HEK293 (cell line): Measurements from ENCODE around the gene LZIC.
A peak's percentile ranks its signal among the peaks of the same experiment; 100 is the strongest.

Source experiments
- CTCF ChIA-PET: fragments of 350-600 bp; formaldehyde crosslinking; extraction: SDS; loops from one replicate; lab custom pipeline; 2021; ENCODE audit warnings: antibody characterized with exemption; lab: Yijun Ruan, JAX
- POLR2A ChIA-PET: fragments of 300-600 bp; formaldehyde crosslinking; extraction: SDS; loops from one replicate; lab custom pipeline; 2020; ENCODE audit warnings: antibody characterized with exemption, inconsistent platforms; lab: Yijun Ruan, JAX
- H3K27ac ChIP-seq: fragments of 200-500 bp; sonication (Bioruptor generic); 2 replicates; pipeline ENCODE4 v1.5.1; 2014; ENCODE audit warnings: low read depth, low read length, control low read depth, inconsistent platforms; ENCODE audit errors: extremely low read depth
- H3K36me3 ChIP-seq, 2 experiments: fragments of 200-500 bp in 1 of 2; sonication (Bioruptor generic) in 1 of 2; 1 replicate in 1 of 2; 2 replicates in 1 of 2; pipeline ENCODE4 v1.5.1; 2014 to 2017; ENCODE audit warnings: inconsistent platforms in 2 of 2, low read length in 2 of 2; ENCODE audit not compliant: control insufficient read depth in 2 of 2, insufficient read depth in 1 of 2
- H3K4me1 ChIP-seq: fragments of 200-500 bp; sonication (Bioruptor generic); 2 replicates; pipeline ENCODE4 v1.5.1; 2014; ENCODE audit warnings: mild to moderate bottlenecking, low read length, inconsistent platforms; ENCODE audit not compliant: control insufficient read depth, insufficient read depth
- H3K4me3 ChIP-seq: 2 replicates; pipeline ENCODE4 v1.5.1; 2011; ENCODE audit warnings: low read depth, mild to moderate bottlenecking, control low read depth, low read length, moderate library complexity
- H3K9me3 ChIP-seq: fragments of 200-500 bp; sonication (Bioruptor generic); 2 replicates; pipeline ENCODE4 v1.5.1; 2014; ENCODE audit warnings: low read depth, low read length, inconsistent platforms; ENCODE audit not compliant: control insufficient read depth, insufficient read depth
- ATF2 ChIP-seq: fragments of 450-650 bp; formaldehyde crosslinking; IDR thresholded peaks from 2 replicates; pipeline ENCODE4 v1.5.1; 2016; ENCODE audit warnings: missing biosample characterization, missing genetic modification characterization, low read depth
- BCL11B ChIP-seq: fragments of 450-650 bp; formaldehyde crosslinking; IDR thresholded peaks from 2 replicates; pipeline ENCODE4 v1.5.1; 2016; ENCODE audit warnings: low read depth, missing biosample characterization, missing genetic modification characterization
- IKZF3 ChIP-seq: fragments of 450-650 bp; IDR thresholded peaks from 2 replicates; pipeline ENCODE4 v1.5.0; 2018; ENCODE audit warnings: missing biosample characterization, mild to moderate bottlenecking, missing genetic modification characterization, moderate library complexity
- INSM2 ChIP-seq: fragments of 450-650 bp; formaldehyde crosslinking; IDR thresholded peaks from 2 replicates; pipeline ENCODE4 v1.5.1; 2016; ENCODE audit warnings: missing biosample characterization, missing genetic modification characterization
- OSR2 ChIP-seq: fragments of 450-650 bp; formaldehyde crosslinking; IDR thresholded peaks from 2 replicates; pipeline ENCODE4 v1.5.1; 2016; ENCODE audit warnings: missing biosample characterization, missing genetic modification characterization
- SCRT1 ChIP-seq: fragments of 450-650 bp; formaldehyde crosslinking; IDR thresholded peaks from 2 replicates; pipeline ENCODE4 v1.5.1; 2016; ENCODE audit warnings: missing biosample characterization, missing genetic modification characterization, borderline replicate concordance
- ZBTB21 ChIP-seq: fragments of 450-650 bp; formaldehyde crosslinking; IDR thresholded peaks from 2 replicates; pipeline ENCODE4 v1.5.1; 2017; ENCODE audit warnings: missing biosample characterization, missing genetic modification characterization
- ZBTB6 ChIP-seq: fragments of 450-650 bp; formaldehyde crosslinking; IDR thresholded peaks from 2 replicates; pipeline ENCODE4 v1.5.1; 2017; ENCODE audit warnings: missing biosample characterization, missing genetic modification characterization
- ZNF174 ChIP-seq: fragments of 450-650 bp; formaldehyde crosslinking; IDR thresholded peaks from 2 replicates; pipeline ENCODE4 v1.5.0; 2017; ENCODE audit warnings: missing biosample characterization, mild to moderate bottlenecking, missing genetic modification characterization
- ZNF214 ChIP-seq: fragments of 450-650 bp; formaldehyde crosslinking; IDR thresholded peaks from 2 replicates; pipeline ENCODE4 v1.5.1; 2017; ENCODE audit warnings: missing biosample characterization, mild to moderate bottlenecking, missing genetic modification characterization, borderline replicate concordance
- ZNF221 ChIP-seq: fragments of 450-650 bp; formaldehyde crosslinking; IDR thresholded peaks from 2 replicates; pipeline ENCODE4 v1.5.1; 2017; ENCODE audit warnings: missing biosample characterization, missing genetic modification characterization, borderline replicate concordance
- ZNF24 ChIP-seq: fragments of 450-650 bp; formaldehyde crosslinking; IDR thresholded peaks from 2 replicates; pipeline ENCODE4 v1.5.1; 2016; ENCODE audit warnings: missing biosample characterization, missing genetic modification characterization
- ZNF248 ChIP-seq: fragments of 450-650 bp; formaldehyde crosslinking; IDR thresholded peaks from 2 replicates; pipeline ENCODE4 v1.5.1; 2017; ENCODE audit warnings: missing biosample characterization, missing genetic modification characterization
- ZNF394 ChIP-seq: fragments of 450-650 bp; formaldehyde crosslinking; IDR thresholded peaks from 2 replicates; pipeline ENCODE4 v1.5.1; 2016; ENCODE audit warnings: missing biosample characterization, missing genetic modification characterization, mild to moderate bottlenecking, moderate library complexity, borderline replicate concordance
- ZNF449 ChIP-seq: fragments of 450-650 bp; formaldehyde crosslinking; IDR thresholded peaks from 2 replicates; pipeline ENCODE4 v1.5.1; 2017; ENCODE audit warnings: missing biosample characterization, mild to moderate bottlenecking, missing genetic modification characterization, moderate library complexity
- ZNF518A ChIP-seq: fragments of 450-650 bp; formaldehyde crosslinking; conservative IDR thresholded peaks from 2 replicates; pipeline ENCODE4 v1.5.1; 2016; ENCODE audit warnings: low read depth, missing biosample characterization, missing genetic modification characterization
- ZNF529 ChIP-seq: fragments of 450-650 bp; formaldehyde crosslinking; IDR thresholded peaks from 2 replicates; pipeline ENCODE4 v1.5.1; 2017; ENCODE audit warnings: missing genetic modification characterization, missing biosample characterization; ENCODE audit not compliant: insufficient replicate concordance
- ZNF639 ChIP-seq: fragments of 450-650 bp; formaldehyde crosslinking; IDR thresholded peaks from 2 replicates; pipeline ENCODE4 v1.5.1; 2016; ENCODE audit warnings: missing biosample characterization, missing genetic modification characterization
- ZNF677 ChIP-seq: fragments of 450-650 bp; IDR thresholded peaks from 2 replicates; pipeline ENCODE4 v1.5.0; 2018; ENCODE audit warnings: missing biosample characterization, mild to moderate bottlenecking, missing genetic modification characterization, moderate library complexity
- ZNF701 ChIP-seq: fragments of 450-650 bp; formaldehyde crosslinking; IDR thresholded peaks from 2 replicates; pipeline ENCODE4 v1.5.1; 2016; ENCODE audit warnings: missing biosample characterization, missing genetic modification characterization
- ZNF76 ChIP-seq: fragments of 450-650 bp; formaldehyde crosslinking; IDR thresholded peaks from 2 replicates; pipeline ENCODE4; 2016; ENCODE audit warnings: low read depth, missing biosample characterization, missing genetic modification characterization, borderline replicate concordance

Gene LZIC

GRCh38 chr1:9908871-9909233, 34.3 kb downstream of the LZIC start:
- H3K9me3 ChIP-seq, result no peaks in the 10 kb centered on the region
- POLR2A ChIA-PET, result interaction anchor here (0.6 to 1.4 kb wide), 3 partner anchors 18 to 1031 kb away, joined by 3 to 8 read pairs (median 7); partner anchors contain the start of genes LZIC and NMNAT1
- peak overlapping the region; percentile 79 for H3K4me3 ChIP-seq
- no peak overlapping the region; the same call in 1 of the 2 replicates for H3K27ac ChIP-seq
- peaks cover 7% of the 10 kb centered on the region; the same call in 1 of the 2 replicates for H3K4me1 ChIP-seq
- no peaks in the 10 kb centered on the region for H3K36me3 ChIP-seq
- CTCF ChIA-PET, result interaction anchor here (0.9 to 1.2 kb wide), 2 partner anchors 31 to 103 kb away, joined by 3 to 4 read pairs; no protein-coding TSS in a partner anchor
- no peak for TF ChIP-seq INSM2 (tag by site-specific recombination)
- no peak for TF ChIP-seq ZNF394 (tag by site-specific recombination)
- peak; percentile 47; the same call in 1 of the 2 replicates for TF ChIP-seq ZBTB6 (tag by site-specific recombination)
- peak; percentile 6; the same call in 1 of the 2 replicates for TF ChIP-seq OSR2
- TF ChIP-seq ZNF24 (tag by site-specific recombination), result no peak
- TF ChIP-seq SCRT1 (tag by site-specific recombination), result no peak
- no peak for TF ChIP-seq ZNF214 (tag by site-specific recombination)
- no peak for TF ChIP-seq ZNF701
- TF ChIP-seq ZNF174 (tag by site-specific recombination), result no peak
- TF ChIP-seq IKZF3 (tag by site-specific recombination), result no peak
- no peak for TF ChIP-seq ATF2 (tag by site-specific recombination)
- no peak for TF ChIP-seq ZNF529 (tag by site-specific recombination)
- TF ChIP-seq ZNF518A (tag by site-specific recombination), result no peak

- Histone ChIP-seq H3K27ac (no peak overlapping the region), H3K4me1 (peaks cover 7% of the 10 kb centered on the region; the same call in 1 of the 2 replicates), H3K36me3 (no peaks in the 10 kb centered on the region), H3K4me3 (no peak overlapping the region), H3K9me3 (no peaks in the 10 kb centered on the region)
- CTCF ChIA-PET, result interaction anchor here (1.0 kb wide), 1 partner anchor 33 kb away, joined by 3 read pairs; no protein-coding TSS in a partner anchor
- POLR2A ChIA-PET, result no interaction called here
- TF ChIP-seq ZNF248 (tag by site-specific recombination) (no peak), ZNF76 (tag by site-specific recombination) (no peak), ZNF639 (tag by site-specific recombination) (no peak), ZNF449 (tag by site-specific recombination) (no peak), ZBTB21 (tag by site-specific recombination) (no peak), BCL11B (no peak), ZNF221 (tag by site-specific recombination) (no peak), ZNF677 (tag by site-specific recombination) (no peak)
Measured at GRCh38 chr1:9907441-9907840, 35.8 kb downstream of the LZIC start.
